GM19238 (cell line): ENCODE data around the gene CD28.
"Not testable (repeated sequence)": the region's sequence is repeated elsewhere in the genome, so short reads cannot be mapped to it uniquely, and the experiment has no call there.

Source experiments
- DNase-seq: peaks from one replicate; pipeline ENCODE4 v3.0.0; 2011; ENCODE audit warnings: low spot score; ENCODE audit not compliant: insufficient read length

The CD28 gene

GRCh38 chr2:203685789-203686420 is 20.5 kb upstream of the CD28 start:
- DNase-seq = no peak

GRCh38 chr2:203687165-203687564 is 19.3 kb upstream of the CD28 start:
- DNase-seq = no peak

- DNase-seq = peak; percentile 35
Observed at GRCh38 chr2:203688798-203689197, 17.6 kb upstream of the CD28 start.

- no peak for DNase-seq
Observed at GRCh38 chr2:203689426-203690116, 16.9 kb upstream of the CD28 start.

- DNase-seq = peak; percentile 13
Observed at GRCh38 chr2:203690117-203690431, 16.4 kb upstream of the CD28 start.

GRCh38 chr2:203690441-203691047 is 15.9 kb upstream of the CD28 start:
- DNase-seq = no peak

GRCh38 chr2:203691149-203691548 is 15.3 kb upstream of the CD28 start:
- DNase-seq = no peak

GRCh38 chr2:203692031-203692710 is 14.3 kb upstream of the CD28 start:
- DNase-seq = no peak

GRCh38 chr2:203693242-203693879 is 13.1 kb upstream of the CD28 start:
- no peak for DNase-seq

GRCh38 chr2:203694191-203694590 is 12.2 kb upstream of the CD28 start:
- no peak for DNase-seq

- no peak for DNase-seq
Observed at GRCh38 chr2:203697190-203697589, 9.2 kb upstream of the CD28 start.

GRCh38 chr2:203697763-203698162 is 8.7 kb upstream of the CD28 start:
- not testable (repeated sequence) for DNase-seq

GRCh38 chr2:203698410-203698809 is 8.0 kb upstream of the CD28 start:
- not testable (repeated sequence) for DNase-seq

GRCh38 chr2:203704430-203704829 is 2.0 kb upstream of the CD28 start:
- DNase-seq = no peak

GRCh38 chr2:203705178-203705577 is 1.3 kb upstream of the CD28 start:
- no peak for DNase-seq

- no peak for DNase-seq
Observed at GRCh38 chr2:203707530-203707929, 1.1 kb downstream of the CD28 start.

GRCh38 chr2:203708846-203709396 is 2.5 kb downstream of the CD28 start:
- no peak for DNase-seq

GRCh38 chr2:203709416-203710040 is 3.1 kb downstream of the CD28 start:
- no peak for DNase-seq

- DNase-seq = no peak
Observed at GRCh38 chr2:203710226-203710625, 3.8 kb downstream of the CD28 start.

- no peak for DNase-seq
Observed at GRCh38 chr2:203710952-203711351, 4.5 kb downstream of the CD28 start.

- DNase-seq = no peak
Observed at GRCh38 chr2:203711399-203711798, 5.0 kb downstream of the CD28 start.
